Measurements from ENCODE around the gene ZSWIM4. TPM values are rescaled to one million over a fixed set of nuclear protein-coding genes. Genes with fewer than 3 reads are reported as not detected.

The ZSWIM4 gene
- total and polyA plus RNA-seq, 2 of the 4 experiments (the other 2 are of a cell fraction), result 2.2 to 6.2 TPM

DNA sequence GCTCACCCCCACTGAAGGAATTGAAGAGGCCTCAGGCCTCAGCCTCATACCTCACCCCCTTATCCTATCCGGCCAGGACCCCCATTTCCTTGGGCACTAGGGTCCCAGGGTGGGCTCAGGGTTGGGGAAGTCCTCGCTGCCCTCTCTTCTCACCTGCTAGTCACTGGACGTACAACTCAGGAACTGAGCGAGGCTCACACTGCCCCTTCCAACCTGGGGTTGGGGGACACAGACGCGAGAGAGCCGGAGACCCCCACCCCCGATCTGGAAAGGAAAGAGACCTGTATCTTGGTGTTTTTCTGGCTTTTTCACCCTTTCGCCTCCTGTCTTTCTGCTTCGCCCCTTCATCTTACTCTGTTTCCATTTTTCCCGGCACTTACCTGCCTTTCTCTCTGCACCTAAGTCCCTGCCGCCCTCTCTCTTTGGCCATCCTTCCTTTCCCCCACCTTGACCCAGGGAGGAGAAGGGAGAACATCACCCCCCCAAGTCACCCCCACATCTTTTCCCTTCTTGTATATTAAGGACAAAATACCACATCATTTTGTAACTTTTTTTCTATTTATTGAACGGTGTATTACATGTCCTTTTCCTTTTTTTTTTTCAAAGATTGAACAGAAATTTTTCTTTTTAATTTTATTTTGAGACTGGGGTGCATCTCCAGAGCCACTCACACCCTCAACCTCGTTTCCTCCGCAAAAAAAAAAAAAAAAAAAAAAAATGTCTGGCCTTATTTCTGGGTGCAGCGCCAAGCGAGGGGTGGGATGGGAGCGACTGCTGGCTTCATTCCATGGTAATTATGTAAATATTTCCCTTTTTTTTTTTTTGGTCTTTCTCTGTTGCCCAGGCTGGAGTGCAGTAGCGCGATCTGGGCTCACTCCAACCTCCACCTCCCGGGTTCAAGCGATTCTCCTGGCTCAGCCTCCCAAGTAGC, 36.6 kb downstream of the ZSWIM4 start:
- intact Hi-C loops (cut with micrococcal nuclease), result no loop called here
- peaks cover 49% of the 10 kb centered on the region for H3K36me3 ChIP-seq (ENCODE audit: control insufficient read depth, insufficient read depth, low read length)
- TF ChIP-seq MAFK (IDR thresholded peaks at IDR 0.05; ENCODE audit: low read depth, low read length) (no peak), BHLHE40 (IDR thresholded peaks at IDR 0.05; ENCODE audit: low read depth, low read length) (no peak), ELK1 (IDR thresholded peaks at IDR 0.05; ENCODE audit: borderline replicate concordance, low read depth, low read length) (no peak), POLR2A (IDR thresholded peaks at IDR 0.05; ENCODE audit: low read depth, low read length) (peak; percentile 88), RFX5 (IDR thresholded peaks at IDR 0.05; ENCODE audit: low read depth, low read length) (no peak), FOS (IDR thresholded peaks at IDR 0.05; ENCODE audit: low read depth, low read length) (no peak), CTCF (conservative IDR thresholded peaks at IDR 0.05; ENCODE audit: low read depth, low read length) (no peak), MAZ (IDR thresholded peaks at IDR 0.05; ENCODE audit: borderline replicate concordance, low read depth, low read length) (peak; percentile 13; the same call in 1 of the 2 replicates), SMC3 (IDR thresholded peaks at IDR 0.05; ENCODE audit: low read depth, low read length) (no peak), MXI1 (IDR thresholded peaks at IDR 0.05; ENCODE audit: borderline replicate concordance, low read depth, low read length) (no peak), RCOR1 (IDR thresholded peaks at IDR 0.05; ENCODE audit: insufficient replicate concordance, low read length) (no peak), RAD21 (IDR thresholded peaks at IDR 0.05; ENCODE audit: low read length) (no peak), NFE2L2 (IDR thresholded peaks at IDR 0.05; ENCODE audit: low read depth, low read length) (0 out of 2 replicates have a peak, but pooled peaks have one; percentile 4), CEBPB (IDR thresholded peaks at IDR 0.05; ENCODE audit: low read depth, low read length) (no peak)

More for the DNA sequence above, 36.6 kb downstream of the ZSWIM4 start:
- H3K4me1 ChIP-seq (ENCODE audit: control insufficient read depth, insufficient read depth, low read length), result peaks cover 22% of the 10 kb centered on the region
- ChIA-PET POLR2A (ENCODE audit: unreplicated experiment) (interaction anchor here (0.5 kb wide), 1 partner anchor 47 kb away, joined by 3 read pairs; no protein-coding TSS in a partner anchor), CTCF (no interaction called here)
- H3K27ac ChIP-seq (ENCODE audit: insufficient read depth, low read length), result no peak overlapping the region
- in situ Hi-C loops (cut with MboI; ENCODE audit: low sequenced_read_pairs) (loop anchor here (25.0 kb wide), 1 partner anchor 1045 kb away; the partner anchor contains the start of genes HOOK2 and JUNB), dilution Hi-C loops (cut with HindIII; ENCODE audit: low sequenced_read_pairs, unreplicated experiment) (no loop called here)
- H3K14ac ChIP-seq (replicated peaks; ENCODE audit: low read depth, low read length), result no peak overlapping the region
- H2BK120ac ChIP-seq (ENCODE audit: low read depth, low read length), result no peak overlapping the region
- no peaks in the 10 kb centered on the region for H3K27me3 ChIP-seq (ENCODE audit: control insufficient read depth, insufficient read depth, low read length)
- H3K4me2 ChIP-seq (ENCODE audit: low read depth, low read length), result no peak overlapping the region
- peaks cover 6 to 62% of the 10 kb centered on the region in 2 experiments; a peak in 3 of 4 replicates for H3K79me1 ChIP-seq (ENCODE audit: low read depth in 1 of 2, low read length in 2 of 2)
- H3K4ac ChIP-seq (ENCODE audit: low read depth, low read length), result no peak overlapping the region
- no peak overlapping the region for H2BK5ac ChIP-seq (ENCODE audit: low read depth, low read length, poor library complexity, severe bottlenecking)
- no peak overlapping the region for H3K18ac ChIP-seq (ENCODE audit: low read depth, low read length)
- no peak overlapping the region for H2BK15ac ChIP-seq (ENCODE audit: low read depth, low read length)
- peaks cover 5% of the 10 kb centered on the region for H3K9me1 ChIP-seq (ENCODE audit: insufficient read depth, low read length)
- H2AFZ ChIP-seq (replicated peaks; ENCODE audit: low read length, poor library complexity), result no peak overlapping the region
- BruUV-seq (replicated peaks), result no TSS peak
- ATAC-seq (ENCODE audit: low read depth) (no peak), DNase-seq (no peak)
- no peak overlapping the region for H4K5ac ChIP-seq (ENCODE audit: low read depth, low read length)
- WGBS, 2 experiments (ENCODE audit: extremely low coverage in 2 of 2, insufficient read length in 1 of 2), result no CpG with 5 or more reads among the region's 22 CpGs
- H2AK5ac ChIP-seq (ENCODE audit: low read depth, low read length), result no peak overlapping the region
- no peak overlapping the region for H2BK20ac ChIP-seq (ENCODE audit: low read depth, low read length)
- H3K9me3 ChIP-seq (ENCODE audit: control insufficient read depth, insufficient read depth, low read length), result no peaks in the 10 kb centered on the region
- H3K23ac ChIP-seq (ENCODE audit: low read depth, low read length), result no peak overlapping the region
- no peak overlapping the region for H2AK9ac ChIP-seq (replicated peaks; ENCODE audit: low read depth, low read length, poor library complexity)
- H4K8ac ChIP-seq (ENCODE audit: low read depth in 2 of 2, low read length in 2 of 2), result no peak overlapping the region
- no peak overlapping the region for H3K4me3 ChIP-seq (ENCODE audit: insufficient read depth, low read depth, low read length)
- no peak overlapping the region for H4K91ac ChIP-seq (ENCODE audit: insufficient read depth, low read depth, low read length)
- no peak overlapping the region for H3K56ac ChIP-seq (ENCODE audit: extremely low read depth, insufficient read depth, low read length)
- H3K9ac ChIP-seq (ENCODE audit: low read depth, low read length), result no peak overlapping the region
- peaks cover 76% of the 10 kb centered on the region for H4K20me1 ChIP-seq (ENCODE audit: insufficient read depth, low read length)
